ENCODE data around the gene CDKN1B.

CDKN1B gene

DNA sequence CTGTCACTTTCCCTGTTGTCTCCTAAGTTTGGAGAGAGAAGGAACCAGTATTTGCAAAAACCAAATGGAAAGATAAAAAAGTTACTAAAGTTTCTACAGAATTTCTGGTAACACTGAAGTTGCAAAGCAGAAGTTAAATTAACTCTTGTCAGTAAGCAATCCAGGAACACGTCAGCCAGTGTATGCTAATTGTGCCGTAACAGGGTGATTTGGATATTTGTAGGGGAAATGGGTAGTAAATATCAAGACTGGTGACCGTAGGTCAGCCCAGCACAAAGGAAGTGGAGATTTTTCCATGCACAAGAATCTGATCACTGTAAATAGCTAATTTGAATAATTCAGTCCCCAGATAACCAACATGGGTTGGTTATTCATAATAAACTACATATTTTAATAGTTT lies 2.3 kb downstream of the CDKN1B start:
- TF ChIP-seq, protein P1, sequence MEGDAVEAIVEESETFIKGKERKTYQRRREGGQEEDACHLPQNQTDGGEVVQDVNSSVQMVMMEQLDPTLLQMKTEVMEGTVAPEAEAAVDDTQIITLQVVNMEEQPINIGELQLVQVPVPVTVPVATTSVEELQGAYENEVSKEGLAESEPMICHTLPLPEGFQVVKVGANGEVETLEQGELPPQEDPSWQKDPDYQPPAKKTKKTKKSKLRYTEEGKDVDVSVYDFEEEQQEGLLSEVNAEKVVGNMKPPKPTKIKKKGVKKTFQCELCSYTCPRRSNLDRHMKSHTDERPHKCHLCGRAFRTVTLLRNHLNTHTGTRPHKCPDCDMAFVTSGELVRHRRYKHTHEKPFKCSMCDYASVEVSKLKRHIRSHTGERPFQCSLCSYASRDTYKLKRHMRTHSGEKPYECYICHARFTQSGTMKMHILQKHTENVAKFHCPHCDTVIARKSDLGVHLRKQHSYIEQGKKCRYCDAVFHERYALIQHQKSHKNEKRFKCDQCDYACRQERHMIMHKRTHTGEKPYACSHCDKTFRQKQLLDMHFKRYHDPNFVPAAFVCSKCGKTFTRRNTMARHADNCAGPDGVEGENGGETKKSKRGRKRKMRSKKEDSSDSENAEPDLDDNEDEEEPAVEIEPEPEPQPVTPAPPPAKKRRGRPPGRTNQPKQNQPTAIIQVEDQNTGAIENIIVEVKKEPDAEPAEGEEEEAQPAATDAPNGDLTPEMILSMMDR (IDR thresholded peaks at IDR 0.05): no peak
- peaks cover 24% of the 10 kb centered on the region for H3K4me1 ChIP-seq
- H3K9ac ChIP-seq: no peak overlapping the region

DNA sequence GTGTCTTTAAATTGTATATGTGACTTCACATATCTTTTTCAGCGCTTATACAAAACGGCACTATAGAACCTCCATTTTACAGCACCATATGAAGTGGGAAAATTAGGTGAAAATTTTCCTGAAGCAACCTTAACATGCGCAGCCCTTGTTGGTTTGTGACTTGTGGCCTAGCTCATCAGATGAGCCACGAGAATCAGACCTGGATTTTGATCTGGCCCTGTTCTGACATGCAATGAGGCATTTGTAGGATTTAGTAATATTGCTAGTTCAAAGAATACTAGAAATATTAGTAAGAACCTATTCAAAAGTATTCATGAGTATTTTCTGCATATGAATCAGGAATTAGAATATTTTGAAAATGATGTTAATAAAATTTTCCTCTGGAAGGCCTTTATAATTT lies 2.9 kb downstream of the CDKN1B start:
- Histone ChIP-seq H3K4me1 (peaks cover 20% of the 10 kb centered on the region), H3K4me2 (ENCODE audit: low read length) (peak overlapping the region; percentile 93), H3K9ac (no peak overlapping the region), H3K79me2 (peaks cover 24% of the 10 kb centered on the region), H3K27ac (peak overlapping the region; percentile 97), H3K9me3 (ENCODE audit: control insufficient read depth, low read length) (no peaks in the 10 kb centered on the region), H3K27me3 (ENCODE audit: control insufficient read depth, insufficient read depth, low read length) (no peaks in the 10 kb centered on the region), H3K36me3 (ENCODE audit: control insufficient read depth, insufficient read depth, low read length) (no peaks in the 10 kb centered on the region), H3K4me3 (ENCODE audit: low read depth, low read length) (peak overlapping the region; percentile 99), H2AFZ (no peak overlapping the region)
- TF ChIP-seq, protein P1 (IDR thresholded peaks at IDR 0.05): no peak

More for the DNA sequence above, 2.3 kb downstream of the CDKN1B start:
- Histone ChIP-seq H3K79me2 (peaks cover 24% of the 10 kb centered on the region), H3K36me3 (ENCODE audit: control insufficient read depth, insufficient read depth, low read length) (no peaks in the 10 kb centered on the region), H3K9me3 (ENCODE audit: control insufficient read depth, low read length) (no peaks in the 10 kb centered on the region), H3K27ac (peak overlapping the region; percentile 97), H3K4me2 (ENCODE audit: low read length) (peak overlapping the region; percentile 93), H3K27me3 (ENCODE audit: control insufficient read depth, insufficient read depth, low read length) (no peaks in the 10 kb centered on the region), H2AFZ (no peak overlapping the region), H3K4me3 (ENCODE audit: low read depth, low read length) (peak overlapping the region; percentile 99)

DNA sequence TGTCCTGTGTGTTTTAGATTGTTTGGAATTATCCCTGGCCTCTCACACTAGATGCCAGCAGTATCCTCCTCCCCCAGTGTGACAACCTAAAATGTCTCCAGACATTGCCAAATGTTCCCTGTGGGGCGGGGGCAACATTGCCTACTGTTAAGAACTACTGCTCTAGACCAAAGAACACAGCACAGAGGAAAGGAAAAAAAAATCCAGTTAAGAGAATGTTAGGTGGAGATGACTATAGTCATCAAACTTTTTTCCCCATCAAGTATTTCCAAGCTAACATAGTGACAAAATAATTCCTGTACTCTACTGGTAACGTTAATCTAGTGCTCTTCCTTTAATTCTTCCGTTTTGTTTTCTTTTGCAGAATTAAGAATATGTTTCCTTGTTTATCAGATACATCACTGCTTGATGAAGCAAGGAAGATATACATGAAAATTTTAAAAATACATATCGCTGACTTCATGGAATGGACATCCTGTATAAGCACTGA lies 3.5 kb downstream of the CDKN1B start:
- Histone ChIP-seq H3K4me3 (ENCODE audit: low read depth, low read length) (peak overlapping the region; percentile 99), H3K27me3 (ENCODE audit: control insufficient read depth, insufficient read depth, low read length) (no peaks in the 10 kb centered on the region), H3K27ac (peak overlapping the region; percentile 97), H2AFZ (no peak overlapping the region), H3K9ac (no peak overlapping the region), H3K36me3 (ENCODE audit: control insufficient read depth, insufficient read depth, low read length) (no peaks in the 10 kb centered on the region), H3K4me2 (ENCODE audit: low read length) (peak overlapping the region; percentile 37), H3K4me1 (peaks cover 13% of the 10 kb centered on the region), H3K9me3 (ENCODE audit: control insufficient read depth, low read length) (no peaks in the 10 kb centered on the region), H3K79me2 (peaks cover 24% of the 10 kb centered on the region)
- TF ChIP-seq, protein P1 (IDR thresholded peaks at IDR 0.05): no peak

DNA sequence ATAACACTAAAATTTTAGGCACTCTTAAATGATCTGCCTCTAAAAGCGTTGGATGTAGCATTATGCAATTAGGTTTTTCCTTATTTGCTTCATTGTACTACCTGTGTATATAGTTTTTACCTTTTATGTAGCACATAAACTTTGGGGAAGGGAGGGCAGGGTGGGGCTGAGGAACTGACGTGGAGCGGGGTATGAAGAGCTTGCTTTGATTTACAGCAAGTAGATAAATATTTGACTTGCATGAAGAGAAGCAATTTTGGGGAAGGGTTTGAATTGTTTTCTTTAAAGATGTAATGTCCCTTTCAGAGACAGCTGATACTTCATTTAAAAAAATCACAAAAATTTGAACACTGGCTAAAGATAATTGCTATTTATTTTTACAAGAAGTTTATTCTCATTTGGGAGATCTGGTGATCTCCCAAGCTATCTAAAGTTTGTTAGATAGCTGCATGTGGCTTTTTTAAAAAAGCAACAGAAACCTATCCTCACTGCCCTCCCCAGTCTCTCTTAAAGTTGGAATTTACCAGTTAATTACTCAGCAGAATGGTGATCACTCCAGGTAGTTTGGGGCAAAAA lies 4.1 kb downstream of the CDKN1B start:
- Histone ChIP-seq H3K4me3 (ENCODE audit: low read depth, low read length) (peak overlapping the region; percentile 99), H3K9ac (no peak overlapping the region), H2AFZ (no peak overlapping the region), H3K4me1 (peaks cover 8% of the 10 kb centered on the region), H3K27ac (peak overlapping the region; percentile 97), H3K9me3 (ENCODE audit: control insufficient read depth, low read length) (no peaks in the 10 kb centered on the region), H3K36me3 (ENCODE audit: control insufficient read depth, insufficient read depth, low read length) (no peaks in the 10 kb centered on the region), H3K27me3 (ENCODE audit: control insufficient read depth, insufficient read depth, low read length) (no peaks in the 10 kb centered on the region), H3K79me2 (peaks cover 24% of the 10 kb centered on the region), H3K4me2 (ENCODE audit: low read length) (peak overlapping the region; percentile 37)
- TF ChIP-seq, protein P1 (IDR thresholded peaks at IDR 0.05): no peak

Measured in parathyroid adenoma (tissue), 2 donors.